GM21447 (cell line): ENCODE results near the gene IQSEC1.

Experiments
- ATAC-seq: cut with Tn5 transposase; IDR thresholded peaks from one replicate; pipeline ENCODE4 v1.9.1; 2021; ENCODE audit not compliant: unreplicated experiment

Gene IQSEC1

GRCh38 chr3:12941495-12942023 lies 131.7 kb downstream of the IQSEC1 start:
- ATAC-seq: no peak

DNA sequence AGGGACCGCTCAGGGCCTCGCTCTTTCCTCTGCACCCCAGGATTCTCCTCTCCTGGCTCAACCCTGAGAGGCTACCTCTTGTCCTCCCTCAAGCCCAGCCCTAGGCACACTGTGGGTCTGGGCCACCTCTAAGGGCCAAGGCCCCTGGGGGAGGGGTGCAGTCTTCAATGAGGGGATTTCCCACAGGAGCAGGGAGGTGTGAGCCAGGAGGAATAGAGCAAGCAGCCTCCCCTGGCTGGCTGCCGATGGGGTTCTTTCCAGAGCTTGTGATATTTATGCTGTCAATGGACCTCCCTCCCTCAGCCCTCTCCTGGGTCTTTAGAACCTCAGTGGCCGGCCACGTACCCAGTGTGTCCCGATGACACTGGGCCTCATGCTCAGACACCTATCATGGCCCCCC lies 132.4 kb downstream of the IQSEC1 start:
- ATAC-seq: no peak

DNA sequence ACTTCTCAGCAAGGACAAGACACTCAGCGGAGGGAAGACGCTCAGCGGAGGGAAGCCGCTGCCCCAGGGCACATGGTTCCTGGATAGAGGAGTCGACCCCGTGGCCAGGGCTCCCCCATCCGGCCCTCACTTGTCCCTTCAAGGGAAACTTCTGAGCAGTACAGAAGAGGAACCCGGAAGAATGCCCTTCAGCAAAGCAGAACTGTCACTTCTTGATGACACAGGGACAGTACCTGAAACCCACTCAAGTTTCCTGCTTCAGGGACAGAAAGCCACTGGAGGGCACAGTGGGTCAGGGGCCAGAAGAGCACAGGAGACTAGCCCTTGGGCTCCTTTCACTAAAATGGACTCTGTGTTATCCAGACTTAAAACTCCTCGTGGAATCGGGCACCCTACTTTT lies 134.1 kb downstream of the IQSEC1 start:
- ATAC-seq: no peak

DNA sequence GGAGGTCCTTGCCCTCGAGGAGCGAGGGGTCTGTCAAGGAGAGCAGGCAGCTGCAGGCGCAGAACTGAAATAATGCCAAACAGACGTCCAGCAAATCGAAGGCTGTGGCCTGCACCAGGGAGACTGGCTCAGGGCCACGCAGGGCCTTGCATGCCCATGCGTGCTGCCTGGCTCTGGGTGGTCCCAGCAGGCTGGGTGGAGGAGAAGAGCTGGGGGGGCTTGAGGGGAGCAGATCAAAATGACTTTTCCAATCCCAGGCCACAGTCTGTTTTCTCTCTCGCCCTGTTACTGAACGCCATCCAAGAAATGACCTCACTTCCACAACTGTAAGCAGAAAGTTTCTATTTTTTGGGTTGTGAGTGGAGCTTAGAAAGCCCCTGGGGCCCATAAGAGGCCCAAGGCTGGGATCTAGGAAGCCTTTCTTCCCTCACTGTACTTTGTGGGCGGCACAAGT lies 134.9 kb downstream of the IQSEC1 start:
- ATAC-seq: no peak

DNA sequence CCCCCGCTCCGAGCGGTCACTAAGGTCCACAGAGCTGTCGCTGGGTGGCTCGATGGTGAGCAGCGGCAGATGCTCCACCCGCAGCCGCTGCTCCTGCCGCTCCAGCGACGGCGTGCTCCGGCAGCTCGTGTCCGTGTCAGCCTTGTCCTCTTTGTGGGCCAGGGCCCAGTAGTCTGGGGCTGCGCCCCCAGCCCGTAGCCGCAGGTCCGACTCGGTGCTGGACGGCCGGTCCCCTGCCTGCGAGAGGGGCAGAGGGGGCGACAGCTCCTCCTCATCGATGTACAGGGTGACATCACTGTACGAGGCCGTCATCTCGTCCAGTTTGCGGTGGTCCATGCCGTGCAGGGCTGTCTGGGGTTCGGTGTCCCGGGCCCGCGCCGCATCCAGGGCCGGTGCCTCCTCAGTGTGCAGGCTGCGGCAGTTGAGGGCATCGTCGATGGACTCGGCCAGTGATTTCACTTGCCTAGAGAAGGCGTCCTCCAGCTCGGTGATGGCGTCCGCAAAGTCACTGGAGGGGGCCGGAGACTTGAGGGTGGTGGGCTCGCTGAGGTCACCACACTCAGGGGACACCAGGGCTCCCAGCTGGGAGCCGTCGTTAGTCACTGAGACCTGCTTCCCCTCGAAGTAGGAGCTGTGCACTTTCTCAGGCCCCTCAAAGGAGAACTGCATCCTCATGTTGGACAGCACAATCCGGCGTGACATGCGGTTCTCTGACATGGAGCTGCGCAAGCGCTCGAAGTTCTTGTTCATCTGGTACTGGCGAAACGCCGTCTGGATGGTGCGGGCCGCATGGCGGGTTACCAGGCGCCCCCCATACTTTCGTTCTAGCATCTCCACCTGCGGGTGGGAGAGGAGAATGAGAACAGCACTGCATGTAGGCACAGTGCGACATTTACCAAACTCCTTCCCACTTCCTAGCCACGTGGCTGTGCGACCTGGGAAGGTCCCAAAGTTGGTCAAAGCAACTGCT lies 137.1 kb downstream of the IQSEC1 start:
- no peak for ATAC-seq

GRCh38 chr3:12935023-12935860 lies 138.0 kb downstream of the IQSEC1 start:
- no peak for ATAC-seq

GRCh38 chr3:12934431-12934830 lies 138.8 kb downstream of the IQSEC1 start:
- no peak for ATAC-seq

GRCh38 chr3:12933901-12934300 lies 139.3 kb downstream of the IQSEC1 start:
- ATAC-seq: no peak

DNA sequence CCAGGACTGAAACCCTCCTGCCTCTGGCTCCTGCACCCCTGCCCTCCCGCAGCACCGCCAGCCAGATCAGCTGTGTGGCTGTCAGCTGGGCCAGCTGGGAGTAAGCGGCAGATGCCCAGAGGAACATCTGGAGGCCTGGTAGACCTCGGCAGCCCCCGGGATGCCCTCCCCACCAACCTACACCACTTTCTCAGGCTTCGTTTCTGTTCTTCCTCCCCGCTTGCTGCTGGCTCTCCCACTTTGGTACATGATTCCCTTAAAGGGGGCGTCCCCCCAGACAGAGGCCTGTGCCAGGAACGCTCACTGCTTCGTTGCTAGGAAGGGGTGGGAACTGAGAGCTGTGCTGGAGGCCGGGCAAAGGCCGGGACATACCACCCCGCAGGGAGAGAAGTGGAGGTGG lies 140.5 kb downstream of the IQSEC1 start:
- no peak for ATAC-seq

GRCh38 chr3:12932347-12932746 lies 140.9 kb downstream of the IQSEC1 start:
- ATAC-seq: no peak

GRCh38 chr3:12931273-12931905 lies 141.8 kb downstream of the IQSEC1 start:
- no peak for ATAC-seq

DNA sequence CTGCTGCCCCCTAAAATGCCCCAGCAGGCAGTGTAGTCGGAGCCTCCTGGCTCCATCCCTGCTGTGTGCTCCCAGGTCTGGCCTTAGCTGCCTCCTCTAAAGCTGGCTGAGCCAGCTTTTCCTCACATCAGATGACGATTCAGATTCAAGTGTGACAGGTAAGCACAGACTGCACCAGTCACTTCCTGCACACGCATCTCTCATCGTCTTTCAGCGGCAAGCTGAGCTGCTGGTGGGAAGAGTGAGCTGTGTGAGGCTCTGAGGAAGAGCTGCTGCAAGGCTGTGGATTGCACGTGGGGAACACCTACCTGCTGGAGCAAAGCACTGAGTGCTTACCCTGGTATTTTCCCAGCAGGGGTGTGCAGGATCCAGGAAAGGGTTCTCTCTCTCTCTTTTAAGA lies 143.4 kb downstream of the IQSEC1 start:
- ATAC-seq: no peak

- ATAC-seq: no peak
These were observed 146.6 kb downstream of the IQSEC1 start for GRCh38 chr3:12926660-12927059.

DNA sequence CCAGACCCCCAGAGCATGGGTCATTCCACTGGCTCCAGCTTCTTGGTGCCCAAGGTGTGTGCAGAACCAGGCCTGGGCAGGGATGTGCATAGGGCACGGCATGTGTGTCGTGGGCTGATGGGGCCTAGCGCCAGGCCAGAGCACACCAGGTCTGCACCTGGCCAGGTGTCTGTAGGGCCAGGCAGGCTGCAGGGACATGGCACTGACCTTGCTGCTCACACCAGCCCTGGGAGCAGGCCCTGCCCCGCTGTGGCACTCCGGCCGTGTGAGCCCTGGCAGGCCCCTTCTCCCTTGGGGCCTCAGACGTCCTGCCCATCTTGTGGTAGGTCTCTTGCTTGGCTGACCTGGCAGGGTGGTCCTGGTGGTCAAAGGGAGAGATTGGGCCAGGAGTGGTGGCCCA lies 147.6 kb downstream of the IQSEC1 start:
- no peak for ATAC-seq

DNA sequence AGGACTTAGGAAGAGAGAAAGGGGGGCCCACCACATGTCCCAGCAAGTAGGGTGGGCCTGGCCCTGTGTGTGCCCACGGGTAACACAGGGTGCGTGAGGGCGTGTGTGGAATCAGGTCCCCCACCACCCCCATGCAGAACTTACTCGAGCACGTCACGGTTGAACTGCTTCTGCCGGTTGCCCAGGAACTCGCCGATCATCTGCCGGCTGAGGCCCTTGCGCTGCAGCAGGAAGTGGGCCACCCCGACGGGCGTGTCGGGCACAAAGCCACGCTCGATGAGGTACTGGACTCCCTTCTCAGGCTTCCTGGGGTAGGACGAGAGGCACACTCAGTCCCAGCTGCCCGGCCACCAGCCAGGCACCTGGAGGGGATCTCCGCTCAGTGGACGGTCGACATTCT lies 148.8 kb downstream of the IQSEC1 start:
- ATAC-seq: no peak

DNA sequence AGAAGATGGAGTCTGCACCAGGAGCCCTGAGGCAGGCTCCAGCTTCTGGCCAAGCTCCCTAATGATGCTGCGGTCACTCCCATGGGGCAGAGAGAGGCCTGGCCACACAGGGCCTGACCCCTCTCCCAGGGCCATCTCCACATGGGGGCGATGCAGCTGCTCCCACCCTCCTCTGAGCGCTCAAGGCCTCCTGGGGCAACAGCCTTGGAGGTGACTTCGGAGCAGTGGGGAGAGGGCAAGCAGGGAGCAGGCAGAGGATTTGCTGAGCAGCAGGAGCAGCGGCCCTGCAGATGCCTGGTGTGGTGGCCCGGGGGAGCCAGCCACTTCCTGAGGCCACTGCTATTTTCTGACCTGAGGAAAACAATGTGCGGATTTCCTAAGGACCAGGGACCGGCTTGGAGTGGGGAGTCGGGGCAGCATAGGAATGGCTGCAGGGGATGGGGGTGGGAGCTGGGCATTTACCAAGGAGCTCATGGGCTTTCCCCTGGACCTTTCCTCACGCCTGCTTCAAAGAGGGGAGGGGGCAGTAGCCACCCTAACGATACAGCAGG lies 150.3 kb downstream of the IQSEC1 start:
- no peak for ATAC-seq

DNA sequence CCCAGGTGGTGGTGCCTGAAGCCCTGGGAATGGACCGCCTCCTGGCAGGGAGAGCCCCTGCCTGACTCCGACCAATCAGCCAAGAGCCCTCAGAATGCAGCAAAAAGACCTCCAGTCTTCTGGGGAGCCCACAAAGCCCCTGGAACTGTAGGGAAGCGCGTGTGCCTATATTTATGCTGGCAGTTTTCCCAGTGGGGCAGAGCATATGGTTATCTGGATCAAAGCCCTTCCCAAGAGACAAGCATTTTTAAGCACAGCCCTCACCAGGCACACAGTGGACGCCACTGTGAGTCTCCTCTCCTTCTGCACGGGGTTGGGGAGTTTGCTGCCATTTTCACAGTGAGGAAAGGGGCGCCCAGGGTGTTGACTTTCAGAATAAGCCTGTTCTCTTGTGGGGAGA lies 150.9 kb downstream of the IQSEC1 start:
- no peak for ATAC-seq

DNA sequence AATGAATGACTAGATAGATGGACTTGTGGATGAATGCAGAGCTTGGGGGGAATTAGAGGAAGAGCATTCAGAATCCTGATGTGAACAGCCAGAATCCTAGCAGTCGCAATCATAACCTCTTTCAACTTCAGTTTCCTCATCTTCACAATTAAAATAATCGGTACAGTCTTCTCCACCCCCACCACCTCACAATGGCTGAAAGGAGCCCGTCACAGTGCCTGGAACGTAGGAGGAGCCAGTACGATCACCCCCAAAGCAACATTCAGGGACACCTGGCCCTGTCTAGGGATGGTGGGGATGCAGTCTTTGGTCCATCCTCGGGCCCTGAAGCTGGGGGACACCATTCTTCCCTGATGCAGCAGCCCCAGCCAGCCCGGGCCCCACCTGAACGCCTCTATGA lies 151.5 kb downstream of the IQSEC1 start:
- no peak for ATAC-seq

DNA sequence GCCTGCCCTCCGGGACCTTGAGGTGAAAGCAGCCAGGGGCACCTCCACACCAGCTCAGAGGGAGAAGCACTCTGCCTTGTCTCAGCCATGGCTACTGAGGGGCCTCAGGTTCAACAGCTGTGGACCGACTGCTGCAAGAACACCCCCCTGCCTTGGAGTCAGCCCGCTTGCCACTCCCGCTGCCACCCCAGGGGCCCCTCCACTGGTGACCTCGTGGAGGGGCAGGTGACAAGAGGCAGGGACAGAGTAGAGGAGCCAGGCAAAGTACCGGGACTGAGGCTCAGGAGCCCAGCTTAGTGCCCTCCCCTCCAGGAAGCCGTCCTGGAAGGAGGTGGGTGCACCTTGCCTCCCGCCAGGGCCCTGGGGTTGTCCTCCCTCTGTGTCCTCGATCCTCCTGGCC lies 152.3 kb downstream of the IQSEC1 start:
- no peak for ATAC-seq

- ATAC-seq: no peak
These were observed 154.0 kb downstream of the IQSEC1 start for GRCh38 chr3:12919205-12919604.

- no peak for ATAC-seq
These were observed 155.0 kb downstream of the IQSEC1 start for GRCh38 chr3:12918231-12918630.
